PFSK-1 (cell line): ENCODE results near the gene ODC1.

Experiments
- POLR2AphosphoS5 ChIP-seq: IDR thresholded peaks from 2 replicates; pipeline ENCODE4 v1.6.1; 2012; ENCODE audit warnings: low read depth, mild to moderate bottlenecking, control low read depth, low read length, moderate library complexity
- REST ChIP-seq, 2 experiments: IDR thresholded peaks; 2 replicates each; pipeline versions ENCODE4 v1.6.1 to v1.8.0; 2011 to 2012; ENCODE audit warnings: low read depth in 2 of 2, low read length in 2 of 2, control low read depth in 1 of 2, inconsistent platforms in 1 of 2, mild to moderate bottlenecking in 1 of 2, moderate library complexity in 1 of 2; ENCODE audit not compliant: insufficient read depth in 1 of 2
- SIN3A ChIP-seq: IDR thresholded peaks from 2 replicates; pipeline ENCODE4 v1.6.1; 2012; ENCODE audit warnings: mild to moderate bottlenecking, low read length, moderate library complexity, borderline replicate concordance; ENCODE audit not compliant: insufficient read depth
- TAF1 ChIP-seq: IDR thresholded peaks from 2 replicates; pipeline ENCODE4 v1.6.1; 2012; ENCODE audit warnings: low read length, control low read depth, borderline replicate concordance; ENCODE audit not compliant: insufficient read depth

GRCh38 chr2:10440736-10441135, 7.4 kb downstream of the ODC1 start:
- no peak for TF ChIP-seq POLR2AphosphoS5
- no peak for TF ChIP-seq REST (IDR thresholded peaks at IDR 0.05; ENCODE audit: insufficient read depth in 1 of 2, low read depth in 2 of 2, low read length in 2 of 2)
- TF ChIP-seq TAF1: no peak
- no peak for TF ChIP-seq SIN3A
